BLaER1 (cell line): Measurements from ENCODE around the gene BCAR3.

Source experiments
- H3K27ac ChIP-seq: shearing (Covaris generic); formaldehyde crosslinking; 2 replicates; pipeline ENCODE4 v1.8.1; 2022
- H3K27me3 ChIP-seq: shearing (Covaris generic); formaldehyde crosslinking; 2 replicates; pipeline ENCODE4 v1.8.1; 2022
- H3K36me3 ChIP-seq: shearing (Covaris generic); formaldehyde crosslinking; 2 replicates; pipeline ENCODE4 v1.8.1; 2022
- H3K4me1 ChIP-seq: shearing (Covaris generic); formaldehyde crosslinking; 2 replicates; pipeline ENCODE4 v1.8.1; 2022
- H3K4me2 ChIP-seq: shearing (Covaris generic); formaldehyde crosslinking; 2 replicates; pipeline ENCODE4 v1.8.1; 2022
- H3K4me3 ChIP-seq: shearing (Covaris generic); formaldehyde crosslinking; 2 replicates; pipeline ENCODE4 v1.8.1; 2022
- H3K9ac ChIP-seq: shearing (Covaris generic); formaldehyde crosslinking; 2 replicates; pipeline ENCODE4 v1.8.1; 2022
- H3K9me3 ChIP-seq: shearing (Covaris generic); formaldehyde crosslinking; 2 replicates; pipeline ENCODE4 v1.8.1; 2022
- H4K20me1 ChIP-seq: shearing (Covaris generic); formaldehyde crosslinking; 2 replicates; pipeline ENCODE4 v1.8.1; 2022
- Cebpa-rat ChIP-seq: shearing (Covaris generic); IDR thresholded peaks from 2 replicates; pipeline ENCODE4 v1.8.1; 2022

Gene BCAR3

DNA sequence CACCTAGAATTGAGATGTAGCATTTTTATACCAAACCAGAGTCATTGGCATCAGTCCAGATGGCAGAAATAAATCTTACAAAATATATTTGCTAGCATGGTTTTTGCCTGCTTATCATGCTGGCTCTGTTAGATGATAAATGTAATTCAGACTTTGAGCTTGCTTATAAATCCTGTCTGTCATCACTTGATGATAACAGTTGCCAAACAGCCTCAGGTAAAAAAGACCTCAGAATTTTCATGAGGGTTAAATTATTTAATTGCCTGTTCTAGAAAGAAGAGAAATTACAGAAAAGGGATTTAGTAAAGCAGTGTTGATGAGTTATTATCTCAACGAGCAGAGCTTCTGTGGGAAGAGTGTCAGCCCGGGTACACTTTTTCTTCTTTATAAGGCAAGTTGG, 150.4 kb downstream of the BCAR3 start:
- Histone ChIP-seq H3K36me3 (peaks cover 33% of the 10 kb centered on the region), H3K27ac (no peak overlapping the region), H3K9me3 (no peaks in the 10 kb centered on the region), H3K9ac (no peak overlapping the region), H4K20me1 (no peaks in the 10 kb centered on the region), H3K4me3 (no peak overlapping the region), H3K4me1 (no peaks in the 10 kb centered on the region), H3K4me2 (no peak overlapping the region), H3K27me3 (no peaks in the 10 kb centered on the region)
- TF ChIP-seq Cebpa-rat = no peak

DNA sequence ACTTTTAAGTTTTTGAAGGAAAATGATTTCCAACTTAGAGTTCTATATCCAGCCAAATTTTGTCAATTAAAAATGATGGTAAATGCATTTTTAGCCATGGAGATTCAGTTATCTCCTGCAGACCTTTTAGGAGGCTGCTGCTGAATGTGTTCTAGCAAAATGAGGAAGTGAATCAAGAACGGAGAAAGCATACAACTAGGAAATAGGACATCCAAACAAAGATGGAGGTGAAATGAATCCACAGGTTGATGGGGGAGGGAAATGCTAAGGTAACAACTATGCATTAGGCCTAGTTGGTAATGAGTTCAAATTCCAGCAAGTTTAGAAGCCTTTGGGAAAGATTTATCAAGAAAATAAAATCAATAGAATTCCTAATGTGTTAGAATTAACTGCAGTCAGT, 153.2 kb downstream of the BCAR3 start:
- no peak for TF ChIP-seq Cebpa-rat
- Histone ChIP-seq H3K27ac (no peak overlapping the region), H3K36me3 (peaks cover 32% of the 10 kb centered on the region), H3K4me2 (no peak overlapping the region), H3K4me1 (no peaks in the 10 kb centered on the region), H3K9me3 (no peaks in the 10 kb centered on the region), H3K4me3 (no peak overlapping the region), H4K20me1 (no peaks in the 10 kb centered on the region), H3K27me3 (no peaks in the 10 kb centered on the region), H3K9ac (no peak overlapping the region)

DNA sequence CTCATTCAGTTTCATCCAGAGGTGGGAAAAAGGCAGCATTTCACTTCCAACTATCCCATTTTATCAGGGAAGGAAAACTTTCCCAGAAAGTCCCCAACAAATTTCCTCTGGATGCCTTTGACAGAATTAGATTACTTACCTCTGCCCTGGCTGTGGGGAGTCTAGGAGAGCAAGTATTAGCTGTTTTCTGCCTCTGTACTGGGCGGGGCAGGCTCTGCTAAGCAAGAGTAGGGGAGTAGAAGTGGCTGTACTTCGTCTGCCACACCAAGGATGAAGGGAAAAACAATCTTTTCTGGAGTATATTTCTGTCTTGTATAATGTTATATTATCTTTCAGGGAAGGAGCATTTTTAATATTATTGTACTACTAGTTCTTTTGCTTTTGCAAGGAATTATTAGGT, 155.2 kb downstream of the BCAR3 start:
- Histone ChIP-seq H4K20me1 (no peaks in the 10 kb centered on the region), H3K9ac (no peak overlapping the region), H3K4me2 (no peak overlapping the region), H3K4me1 (no peaks in the 10 kb centered on the region), H3K27me3 (no peaks in the 10 kb centered on the region), H3K9me3 (no peaks in the 10 kb centered on the region), H3K4me3 (no peak overlapping the region), H3K36me3 (peaks cover 30% of the 10 kb centered on the region), H3K27ac (no peak overlapping the region)
- TF ChIP-seq Cebpa-rat = no peak

DNA sequence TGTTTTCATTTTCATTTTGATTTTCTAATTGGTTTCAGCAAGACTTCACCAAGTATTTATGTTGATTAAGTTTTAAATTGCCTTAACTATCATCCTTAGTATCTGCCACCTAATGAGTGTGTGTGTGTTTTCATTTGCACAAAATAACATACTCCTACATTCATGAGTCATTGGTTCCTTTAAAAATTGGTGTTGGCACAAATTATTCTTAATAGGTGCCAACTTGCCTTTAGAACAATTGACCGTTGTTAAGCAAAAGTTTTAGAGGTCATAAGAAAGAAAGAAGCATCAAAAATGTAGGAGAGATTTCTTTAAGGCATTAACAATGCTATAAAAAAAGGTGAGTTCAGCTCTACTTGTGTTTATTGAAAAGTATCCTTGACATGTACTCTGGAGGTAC, 156.2 kb downstream of the BCAR3 start:
- peaks cover 5% of the 10 kb centered on the region; the same call in 1 of the 2 replicates for H3K9me3 ChIP-seq
- H3K27me3 ChIP-seq = no peaks in the 10 kb centered on the region
- H3K36me3 ChIP-seq = peaks cover 36% of the 10 kb centered on the region
- H3K9ac ChIP-seq = no peak overlapping the region
- no peak overlapping the region for H3K27ac ChIP-seq
- H3K4me2 ChIP-seq = no peak overlapping the region
- no peaks in the 10 kb centered on the region for H3K4me1 ChIP-seq
- H3K4me3 ChIP-seq = no peak overlapping the region
- H4K20me1 ChIP-seq = peaks cover 6% of the 10 kb centered on the region; the same call in 1 of the 2 replicates
- TF ChIP-seq Cebpa-rat = no peak

DNA sequence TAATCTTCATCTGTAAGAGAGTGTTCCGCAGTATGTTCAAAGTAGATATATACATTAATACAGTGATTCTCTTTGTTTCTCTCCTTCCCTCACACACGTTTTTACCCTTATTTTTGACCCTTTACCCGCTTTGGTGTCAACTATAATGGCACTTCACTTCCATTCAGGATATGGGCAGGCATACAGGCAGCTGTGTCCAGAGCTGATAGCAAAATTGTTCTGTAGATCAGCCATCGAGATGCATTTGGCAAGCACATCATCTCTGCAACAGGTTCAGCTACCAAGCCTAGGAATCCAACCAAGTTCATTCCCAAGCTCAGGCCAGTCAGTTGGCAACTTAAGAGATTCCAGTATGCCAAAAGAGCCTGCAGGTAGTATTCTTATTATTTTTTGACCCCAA, 158.9 kb downstream of the BCAR3 start:
- Histone ChIP-seq H3K36me3 (peaks cover 37% of the 10 kb centered on the region), H3K27ac (no peak overlapping the region), H4K20me1 (peaks cover 28% of the 10 kb centered on the region; the same call in 1 of the 2 replicates), H3K4me3 (no peak overlapping the region), H3K4me1 (no peaks in the 10 kb centered on the region), H3K9me3 (peaks cover 5% of the 10 kb centered on the region; the same call in 1 of the 2 replicates), H3K4me2 (no peak overlapping the region), H3K9ac (no peak overlapping the region), H3K27me3 (no peaks in the 10 kb centered on the region)
- no peak for TF ChIP-seq Cebpa-rat

DNA sequence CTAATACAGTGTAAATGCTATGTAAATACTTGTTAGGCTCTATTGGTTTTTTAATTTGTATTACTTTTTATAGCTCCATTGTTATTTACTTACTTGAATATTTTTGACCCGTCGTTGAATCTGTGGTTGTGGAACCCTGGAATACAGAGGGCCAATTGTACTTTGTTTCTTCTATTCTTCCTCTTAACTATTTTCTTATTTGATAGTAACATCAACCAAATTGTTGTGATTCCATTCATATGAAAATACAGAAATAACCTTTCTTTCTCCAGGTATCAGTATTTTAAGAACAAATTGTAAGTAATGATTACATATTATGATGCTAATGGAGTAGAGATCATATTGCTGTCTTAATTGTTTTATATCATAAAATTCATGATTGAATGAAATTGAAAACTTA, 160.0 kb downstream of the BCAR3 start:
- H3K27me3 ChIP-seq = no peaks in the 10 kb centered on the region
- peaks cover 37% of the 10 kb centered on the region; the same call in 1 of the 2 replicates for H4K20me1 ChIP-seq
- H3K4me2 ChIP-seq = no peak overlapping the region
- H3K27ac ChIP-seq = no peak overlapping the region
- peaks cover 30% of the 10 kb centered on the region for H3K36me3 ChIP-seq
- no peaks in the 10 kb centered on the region for H3K4me1 ChIP-seq
- H3K9ac ChIP-seq = no peak overlapping the region
- no peak for TF ChIP-seq Cebpa-rat
- H3K9me3 ChIP-seq = peaks cover 5% of the 10 kb centered on the region; the same call in 1 of the 2 replicates
- no peak overlapping the region for H3K4me3 ChIP-seq

DNA sequence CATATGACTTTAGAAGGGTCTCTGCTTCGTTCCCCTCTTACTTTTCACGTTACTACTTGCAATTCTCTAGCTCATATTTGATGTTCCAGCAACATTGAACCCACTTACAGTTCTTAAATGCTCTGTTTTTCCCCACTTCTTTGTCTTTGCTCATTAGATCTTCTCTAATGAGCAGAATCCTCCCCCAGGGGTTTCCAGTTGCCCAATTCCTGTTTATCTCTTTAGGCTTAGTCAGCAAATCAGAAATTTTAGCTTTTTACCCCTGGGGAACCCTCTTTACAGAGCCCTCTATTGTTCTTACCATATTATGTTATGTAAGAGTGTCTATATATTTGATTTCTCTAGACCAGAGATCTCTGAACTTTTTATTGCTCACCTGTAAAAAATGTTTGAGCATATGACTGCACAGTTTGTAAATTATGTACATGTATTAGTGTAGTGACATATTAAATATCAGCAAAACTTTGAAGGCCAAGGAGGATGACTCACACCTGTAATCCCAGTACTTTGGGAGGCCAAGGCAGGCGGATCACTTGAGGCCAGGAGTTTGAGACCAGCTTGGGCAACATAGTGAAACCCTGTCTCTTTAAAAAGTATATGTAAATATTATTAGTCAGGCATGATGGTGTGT, 162.3 kb downstream of the BCAR3 start:
- Histone ChIP-seq H3K4me2 (no peak overlapping the region), H3K4me1 (no peaks in the 10 kb centered on the region), H3K9me3 (peaks cover 5% of the 10 kb centered on the region; the same call in 1 of the 2 replicates), H3K27ac (no peak overlapping the region), H3K9ac (no peak overlapping the region), H4K20me1 (peaks cover 37% of the 10 kb centered on the region; the same call in 1 of the 2 replicates), H3K36me3 (peaks cover 21% of the 10 kb centered on the region), H3K27me3 (no peaks in the 10 kb centered on the region), H3K4me3 (no peak overlapping the region)
- no peak for TF ChIP-seq Cebpa-rat

DNA sequence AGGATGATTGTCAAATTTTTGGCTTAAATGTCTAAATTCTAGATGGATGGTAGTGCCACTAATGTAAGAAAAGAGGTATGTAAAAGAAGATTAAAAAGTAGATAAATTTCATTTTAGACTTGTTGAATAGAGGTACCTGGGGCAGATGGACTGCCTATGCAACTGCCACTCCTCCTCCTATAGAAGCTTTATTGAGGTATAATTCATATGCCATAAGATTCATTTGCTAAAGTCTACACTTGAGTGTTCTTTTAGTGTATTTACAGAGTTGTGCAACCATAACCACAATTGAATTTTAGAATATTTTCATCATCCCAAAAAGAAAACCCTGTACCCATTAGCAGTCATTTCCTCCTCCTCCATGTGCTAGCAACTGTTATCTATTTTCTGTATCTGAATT, 163.1 kb downstream of the BCAR3 start:
- Histone ChIP-seq H3K4me2 (no peak overlapping the region), H3K9ac (no peak overlapping the region), H3K36me3 (peaks cover 21% of the 10 kb centered on the region), H4K20me1 (peaks cover 37% of the 10 kb centered on the region; the same call in 1 of the 2 replicates), H3K27ac (no peak overlapping the region), H3K27me3 (no peaks in the 10 kb centered on the region), H3K9me3 (peaks cover 5% of the 10 kb centered on the region; the same call in 1 of the 2 replicates), H3K4me3 (no peak overlapping the region), H3K4me1 (no peaks in the 10 kb centered on the region)
- no peak for TF ChIP-seq Cebpa-rat

DNA sequence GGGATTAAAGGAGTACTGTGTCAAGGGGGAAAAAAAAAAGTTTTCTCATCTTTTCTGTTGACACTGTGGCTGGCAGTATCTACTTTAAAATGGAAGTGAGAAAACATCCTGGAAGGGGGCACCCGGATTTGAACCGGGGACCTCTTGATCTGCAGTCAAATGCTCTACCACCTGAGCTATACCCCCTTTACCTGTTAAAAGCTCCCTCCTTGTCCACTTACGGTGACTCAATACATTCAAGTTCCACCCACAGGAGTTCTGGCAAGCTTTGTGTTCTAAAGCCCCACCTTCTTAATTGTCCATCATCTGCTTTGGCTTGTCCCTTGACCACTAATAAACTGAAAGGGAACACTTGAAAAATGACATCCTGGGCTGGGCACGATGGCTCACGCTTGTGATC, 165.5 kb downstream of the BCAR3 start:
- H3K4me3 ChIP-seq = no peak overlapping the region
- TF ChIP-seq Cebpa-rat = no peak

More for the DNA sequence above, 165.5 kb downstream of the BCAR3 start:
- Histone ChIP-seq H3K4me2 (no peak overlapping the region), H3K9me3 (peaks cover 5% of the 10 kb centered on the region; the same call in 1 of the 2 replicates), H3K27ac (no peak overlapping the region), H4K20me1 (peaks cover 37% of the 10 kb centered on the region; the same call in 1 of the 2 replicates), H3K27me3 (no peaks in the 10 kb centered on the region), H3K4me1 (no peaks in the 10 kb centered on the region), H3K36me3 (peaks cover 9% of the 10 kb centered on the region), H3K9ac (no peak overlapping the region)
